Measurements from ENCODE around the gene SNTG2. TPM values are rescaled to one million over a fixed set of nuclear protein-coding genes. Genes with fewer than 3 reads are reported as not detected.

Gene SNTG2
- total and polyA plus RNA-seq, 5 experiments from 2014 or later, result 0.66 to 8.8 (median 1.2) TPM

- Mint-ChIP-seq H3K27ac (no peak overlapping the region), H3K9me3 (no peaks in the 10 kb centered on the region), H3K4me3 (no peak overlapping the region), H3K36me3 (no peaks in the 10 kb centered on the region), H3K4me1 (no peaks in the 10 kb centered on the region), H3K27me3 (peaks cover 0 to 7% (median 3%) of the 10 kb centered on the region in 5 donors)
- DNase-seq (no peak), ATAC-seq (no peak)
- POLR2A ChIA-PET, result no interaction called here
These were observed 33.7 kb upstream of the SNTG2 start for GRCh38 chr2:916935-917334.

- DNase-seq (no peak), ATAC-seq (no peak)
- Mint-ChIP-seq H3K27me3 (peaks cover 1 to 9% (median 7%) of the 10 kb centered on the region in 5 donors), H3K4me3 (no peak overlapping the region), H3K36me3 (no peaks in the 10 kb centered on the region), H3K27ac (no peak overlapping the region), H3K9me3 (no peaks in the 10 kb centered on the region), H3K4me1 (peaks cover 0 to 2% (median 0%) of the 10 kb centered on the region in 4 donors)
- POLR2A ChIA-PET, result no interaction called here
These were observed 31.0 kb upstream of the SNTG2 start for GRCh38 chr2:919672-920071.

- Mint-ChIP-seq H3K36me3 (no peaks in the 10 kb centered on the region), H3K27me3 (peaks cover 1 to 16% (median 7%) of the 10 kb centered on the region in 5 donors), H3K4me1 (peaks cover 0 to 2% (median 0%) of the 10 kb centered on the region in 4 donors), H3K27ac (no peak overlapping the region), H3K4me3 (no peak overlapping the region), H3K9me3 (no peaks in the 10 kb centered on the region)
- POLR2A ChIA-PET, result no interaction called here
- DNase-seq (no peak), ATAC-seq (no peak)
These were observed 30.1 kb upstream of the SNTG2 start for GRCh38 chr2:920573-920972.

- no peak overlapping the region for H3K27ac Mint-ChIP-seq
- H3K4me3 Mint-ChIP-seq, result no peak overlapping the region
- peaks cover 1 to 17% (median 7%) of the 10 kb centered on the region in 5 donors for H3K27me3 Mint-ChIP-seq
- H3K4me1 Mint-ChIP-seq, result peaks cover 0 to 2% (median 0%) of the 10 kb centered on the region in 4 donors
- POLR2A ChIA-PET, result no interaction called here
- H3K36me3 Mint-ChIP-seq, result no peaks in the 10 kb centered on the region
- H3K9me3 Mint-ChIP-seq, result no peaks in the 10 kb centered on the region
- ATAC-seq (no peak), DNase-seq (no peak)
These were observed 29.6 kb upstream of the SNTG2 start for GRCh38 chr2:920999-921398.

GRCh38 chr2:922185-922584, 28.5 kb upstream of the SNTG2 start:
- ATAC-seq, result no peak
- peaks cover 0 to 2% (median 0%) of the 10 kb centered on the region in 4 donors for H3K4me1 Mint-ChIP-seq

GRCh38 chr2:923832-924601, 26.6 kb upstream of the SNTG2 start:
- Mint-ChIP-seq H3K27me3 (peaks cover 0 to 17% (median 4%) of the 10 kb centered on the region in 5 donors), H3K9me3 (peaks cover 0 to 2% (median 0%) of the 10 kb centered on the region in 9 donors), H3K27ac (no peak overlapping the region), H3K4me3 (no peak overlapping the region), H3K36me3 (no peaks in the 10 kb centered on the region), H3K4me1 (peaks cover 0 to 2% (median 0%) of the 10 kb centered on the region in 4 donors)
- ATAC-seq (no peak), DNase-seq (no peak)
- POLR2A ChIA-PET, result interaction anchor here (1.0 kb wide), 1 partner anchor 246 kb away, joined by 3 read pairs; the partner anchor contains the start of gene TMEM18

More at GRCh38 chr2:922185-922584, 28.5 kb upstream of the SNTG2 start:
- Mint-ChIP-seq H3K27ac (no peak overlapping the region), H3K27me3 (peaks cover 0 to 17% (median 4%) of the 10 kb centered on the region in 5 donors), H3K4me3 (no peak overlapping the region), H3K9me3 (no peaks in the 10 kb centered on the region), H3K36me3 (no peaks in the 10 kb centered on the region)
- no peak for DNase-seq
- POLR2A ChIA-PET, result no interaction called here

GRCh38 chr2:924701-925100, 25.9 kb upstream of the SNTG2 start:
- H3K27ac Mint-ChIP-seq, result no peak overlapping the region
- no peak overlapping the region for H3K4me3 Mint-ChIP-seq
- H3K9me3 Mint-ChIP-seq, result peaks cover 0 to 2% (median 0%) of the 10 kb centered on the region in 9 donors
- POLR2A ChIA-PET, result interaction anchor here (1.0 kb wide), 1 partner anchor 247 kb away, joined by 3 read pairs; the partner anchor contains the start of gene TMEM18
- H3K4me1 Mint-ChIP-seq, result peaks cover 0 to 2% (median 0%) of the 10 kb centered on the region in 4 donors
- peaks cover 0 to 17% (median 4%) of the 10 kb centered on the region in 5 donors for H3K27me3 Mint-ChIP-seq
- DNase-seq (no peak), ATAC-seq (no peak)
- H3K36me3 Mint-ChIP-seq, result no peaks in the 10 kb centered on the region

GRCh38 chr2:925309-925708, 25.3 kb upstream of the SNTG2 start:
- no peak overlapping the region for H3K27ac Mint-ChIP-seq
- no peak overlapping the region for H3K4me3 Mint-ChIP-seq
- POLR2A ChIA-PET, result interaction anchor here (1.0 kb wide), 1 partner anchor 248 kb away, joined by 3 read pairs; the partner anchor contains the start of gene TMEM18

GRCh38 chr2:925711-926110, 24.9 kb upstream of the SNTG2 start:
- H3K27ac Mint-ChIP-seq, result no peak overlapping the region
- H3K36me3 Mint-ChIP-seq, result no peaks in the 10 kb centered on the region
- DNase-seq (no peak), ATAC-seq (no peak)
- H3K4me1 Mint-ChIP-seq, result peaks cover 0 to 3% (median 0%) of the 10 kb centered on the region in 4 donors
- POLR2A ChIA-PET, result no interaction called here
- H3K4me3 Mint-ChIP-seq, result no peak overlapping the region
- peaks cover 0 to 2% (median 0%) of the 10 kb centered on the region in 9 donors for H3K9me3 Mint-ChIP-seq
- H3K27me3 Mint-ChIP-seq, result peaks cover 0 to 17% (median 4%) of the 10 kb centered on the region in 5 donors

More at GRCh38 chr2:925309-925708, 25.3 kb upstream of the SNTG2 start:
- ATAC-seq (no peak), DNase-seq (no peak)
- Mint-ChIP-seq H3K9me3 (peaks cover 0 to 2% (median 0%) of the 10 kb centered on the region in 9 donors), H3K36me3 (no peaks in the 10 kb centered on the region), H3K4me1 (peaks cover 0 to 3% (median 0%) of the 10 kb centered on the region in 4 donors), H3K27me3 (peaks cover 0 to 17% (median 4%) of the 10 kb centered on the region in 5 donors)

- peak overlapping the region in 2 of 10 donors; percentile 4 to 34 for H3K27ac Mint-ChIP-seq
These were observed 24.3 kb upstream of the SNTG2 start for GRCh38 chr2:926259-926793.

GRCh38 chr2:926896-927295, 23.8 kb upstream of the SNTG2 start:
- Mint-ChIP-seq H3K4me3 (no peak overlapping the region), H3K4me1 (peaks cover 0 to 3% (median 0%) of the 10 kb centered on the region in 4 donors), H3K27me3 (peaks cover 0 to 17% (median 4%) of the 10 kb centered on the region in 5 donors), H3K9me3 (peaks cover 0 to 2% (median 0%) of the 10 kb centered on the region in 9 donors), H3K36me3 (no peaks in the 10 kb centered on the region), H3K27ac (no peak overlapping the region)
- POLR2A ChIA-PET, result no interaction called here
- ATAC-seq (no peak), DNase-seq (no peak)

More at GRCh38 chr2:926259-926793, 24.3 kb upstream of the SNTG2 start:
- POLR2A ChIA-PET, result no interaction called here
- Mint-ChIP-seq H3K9me3 (peaks cover 0 to 2% (median 0%) of the 10 kb centered on the region in 9 donors), H3K27me3 (peaks cover 0 to 17% (median 4%) of the 10 kb centered on the region in 5 donors), H3K36me3 (no peaks in the 10 kb centered on the region), H3K4me1 (peaks cover 0 to 3% (median 0%) of the 10 kb centered on the region in 4 donors), H3K4me3 (no peak overlapping the region)
- DNase-seq (no peak), ATAC-seq (no peak)

GRCh38 chr2:929011-929735, 21.5 kb upstream of the SNTG2 start:
- no peak overlapping the region for H3K4me3 Mint-ChIP-seq
- peaks cover 0 to 2% (median 0%) of the 10 kb centered on the region in 4 donors for H3K4me1 Mint-ChIP-seq
- peaks cover 0 to 2% (median 0%) of the 10 kb centered on the region in 9 donors for H3K9me3 Mint-ChIP-seq
- DNase-seq, result no peak
- ATAC-seq, result no peak
- peaks cover 0 to 15% (median 3%) of the 10 kb centered on the region in 5 donors for H3K27me3 Mint-ChIP-seq
- H3K36me3 Mint-ChIP-seq, result no peaks in the 10 kb centered on the region
- POLR2A ChIA-PET, result no interaction called here
- no peak overlapping the region for H3K27ac Mint-ChIP-seq
